H9 (cell line): ENCODE data around the gene FCRL6. TPM values are rescaled to one million over a fixed set of nuclear protein-coding genes. Genes with fewer than 3 reads are reported as not detected.
A peak's percentile ranks its signal among the peaks of the same experiment; 100 is the strongest.

Experiments used
- DNase-seq: peaks from one replicate; pipeline ENCODE4 v3.0.0-alpha.2; 2017
- H2AFZ ChIP-seq: one replicate; pipeline ENCODE4 v1.6.1; 2013; ENCODE audit warnings: mild to moderate bottlenecking, low read length, control low read depth, moderate library complexity
- H2AK5ac ChIP-seq: 2 replicates; pipeline ENCODE4 v1.6.1; 2013; ENCODE audit warnings: low read length, control low read depth, mixed read lengths; ENCODE audit not compliant: insufficient read length
- H2BK120ac ChIP-seq: one replicate; pipeline ENCODE4 v1.6.1; 2013; ENCODE audit warnings: low read depth, mild to moderate bottlenecking, low read length, control low read depth, inconsistent platforms; ENCODE audit not compliant: poor library complexity, severe bottlenecking
- H2BK12ac ChIP-seq: 2 replicates; pipeline ENCODE4 v1.6.1; 2013; ENCODE audit warnings: low read length, control low read depth, mixed read lengths, low read depth; ENCODE audit not compliant: insufficient read length
- H2BK15ac ChIP-seq: 2 replicates; pipeline ENCODE4 v1.6.1; 2013; ENCODE audit warnings: low read depth, low read length, control low read depth
- H2BK20ac ChIP-seq: one replicate; pipeline ENCODE4 v1.6.1; 2013; ENCODE audit warnings: low read depth, mild to moderate bottlenecking, low read length, control low read depth, inconsistent platforms; ENCODE audit not compliant: poor library complexity, severe bottlenecking
- H2BK5ac ChIP-seq: 2 replicates; pipeline ENCODE4 v1.6.1; 2013; ENCODE audit warnings: low read length, control low read depth, mixed read lengths; ENCODE audit not compliant: insufficient read length
- H3K14ac ChIP-seq: 2 replicates; pipeline ENCODE4 v1.6.1; 2013; ENCODE audit warnings: low read length, control low read depth; ENCODE audit not compliant: insufficient read depth
- H3K18ac ChIP-seq: 2 replicates; pipeline ENCODE4 v1.6.1; 2013; ENCODE audit warnings: low read depth, mild to moderate bottlenecking, mixed read lengths, low read length, control low read depth; ENCODE audit not compliant: insufficient read length
- H3K23ac ChIP-seq: 2 replicates; pipeline ENCODE4 v1.6.1; 2013; ENCODE audit warnings: low read length, control low read depth, mixed read lengths, low read depth; ENCODE audit not compliant: insufficient read length
- H3K23me2 ChIP-seq: 2 replicates; pipeline ENCODE4 v1.6.1; 2013; ENCODE audit warnings: low read depth, mild to moderate bottlenecking, mixed read lengths, low read length, control low read depth; ENCODE audit not compliant: insufficient read length, poor library complexity, severe bottlenecking
- H3K27ac ChIP-seq: 2 replicates; pipeline ENCODE4 v1.5.1; 2013; ENCODE audit warnings: low read length, control low read depth, mixed read lengths, low read depth; ENCODE audit not compliant: insufficient read length
- H3K27me3 ChIP-seq: 2 replicates; pipeline ENCODE4 v1.6.1; 2013; ENCODE audit warnings: low read length, control low read depth, inconsistent platforms; ENCODE audit not compliant: insufficient read depth
- H3K4ac ChIP-seq: 2 replicates; pipeline ENCODE4 v1.6.1; 2013; ENCODE audit warnings: low read depth, mild to moderate bottlenecking, control low read depth, inconsistent platforms, low read length, moderate library complexity
- H3K4me1 ChIP-seq: 2 replicates; pipeline ENCODE4 v1.6.1; 2013; ENCODE audit warnings: low read length, control low read depth, inconsistent platforms; ENCODE audit not compliant: insufficient read depth
- H3K4me2 ChIP-seq: 2 replicates; pipeline ENCODE4 v1.6.1; 2013; ENCODE audit warnings: low read length, control low read depth, mixed read lengths; ENCODE audit not compliant: insufficient read length, insufficient read depth
- H3K56ac ChIP-seq: 2 replicates; pipeline ENCODE4 v1.6.1; 2013; ENCODE audit warnings: low read depth, mild to moderate bottlenecking, mixed read lengths, low read length, control low read depth; ENCODE audit not compliant: insufficient read length
- H3K79me1 ChIP-seq: 2 replicates; pipeline ENCODE4 v1.6.1; 2013; ENCODE audit warnings: low read depth, mild to moderate bottlenecking, moderate library complexity, low read length, control low read depth, inconsistent platforms; ENCODE audit not compliant: insufficient read depth, poor library complexity, severe bottlenecking
- H3K79me2 ChIP-seq: 2 replicates; pipeline ENCODE4 v1.6.1; 2013; ENCODE audit warnings: low read length, control low read depth, inconsistent platforms; ENCODE audit not compliant: insufficient read depth
- H3K9ac ChIP-seq: 2 replicates; pipeline ENCODE4 v1.6.1; 2013; ENCODE audit warnings: low read length, control low read depth, mixed read lengths; ENCODE audit not compliant: insufficient read length; ENCODE audit errors: extremely low read depth
- H3K9me3 ChIP-seq: one replicate; pipeline ENCODE4 v1.6.1; 2013; ENCODE audit warnings: low read depth, low read length, inconsistent platforms; ENCODE audit not compliant: control insufficient read depth
- H3T11ph ChIP-seq: one replicate; pipeline ENCODE4 v1.6.1; 2013; ENCODE audit warnings: mild to moderate bottlenecking, low read length, control low read depth, inconsistent platforms
- H4K20me1 ChIP-seq: one replicate; pipeline ENCODE4 v1.6.1; 2013; ENCODE audit not compliant: control insufficient read depth, insufficient read length, insufficient read depth
- H4K5ac ChIP-seq: 2 replicates; pipeline ENCODE4 v1.6.1; 2013; ENCODE audit warnings: low read depth, mild to moderate bottlenecking, mixed read lengths, low read length, control low read depth; ENCODE audit not compliant: insufficient read length
- H4K8ac ChIP-seq: replicated peaks from 2 replicates; pipeline ENCODE4 v1.6.1; 2013; ENCODE audit warnings: low read length, control low read depth, mixed read lengths, low read depth; ENCODE audit not compliant: insufficient read length
- H4K91ac ChIP-seq: 2 replicates; pipeline ENCODE4 v1.6.1; 2013; ENCODE audit warnings: low read depth, mild to moderate bottlenecking, moderate library complexity, mixed read lengths, low read length, control low read depth; ENCODE audit not compliant: insufficient read length
- H3K27ac Mint-ChIP-seq, 3 experiments: 2 replicates in 2 of 3; 3 replicates in 1 of 3; pipeline ENCODE4 v1.8.0; 2020 to 2021; ENCODE audit warnings: mixed read lengths in 3 of 3, mild to moderate bottlenecking in 1 of 3, moderate library complexity in 1 of 3
- H3K27me3 Mint-ChIP-seq: 2 replicates; pipeline ENCODE4 v1.8.0; 2021; ENCODE audit warnings: low read depth, mild to moderate bottlenecking, moderate library complexity, mixed read lengths
- H3K36me3 Mint-ChIP-seq, 3 experiments: 2 replicates in 2 of 3; 3 replicates in 1 of 3; pipeline ENCODE4 v1.8.0; 2020 to 2021; ENCODE audit warnings: low read depth in 3 of 3, mixed read lengths in 3 of 3; ENCODE audit not compliant: insufficient read depth in 1 of 3
- H3K4me1 Mint-ChIP-seq, 2 experiments: 2 replicates each; pipeline ENCODE4 v1.8.0; 2020; ENCODE audit warnings: mixed read lengths in 2 of 2
- H3K4me3 Mint-ChIP-seq, 2 experiments: 2 replicates in 1 of 2; 3 replicates in 1 of 2; pipeline ENCODE4 v1.8.0; 2020 to 2021; ENCODE audit warnings: mild to moderate bottlenecking in 2 of 2, mixed read lengths in 2 of 2, moderate library complexity in 1 of 2
- H3K9me3 Mint-ChIP-seq, 2 experiments: 2 replicates in 1 of 2; 3 replicates in 1 of 2; pipeline ENCODE4 v1.8.0; 2020; ENCODE audit warnings: mild to moderate bottlenecking in 2 of 2, mixed read lengths in 2 of 2, moderate library complexity in 1 of 2
- WGBS: extraction: QIAGEN DNeasy Blood & Tissue Kit; methylation state at CpG from one replicate; pipeline ENCODE4 v1.1.7; 2013; ENCODE audit warnings: missing lambda C conversion rate, low lambda C conversion rate, mixed read lengths; ENCODE audit not compliant: insufficient read length; ENCODE audit errors: extremely low coverage; 5-methylcytosine and 5-hydroxymethylcytosine counted together
- total RNA-seq: library from RNA; stranded (reverse); gene quantifications from 2 replicates; pipeline ENCODE4 v1.2.1, GENCODE V29; 2021
- TF ChIP-seq, protein P1 (sequence below): fragments of 200-600 bp; sonication (generic); conservative IDR thresholded peaks from 3 replicates; pipeline ENCODE4 v1.8.0; 2021; ENCODE audit warnings: antibody characterized with exemption, mild to moderate bottlenecking

Gene FCRL6
- total RNA-seq, 1 experiment from 2014 or later, result not detected

DNA sequence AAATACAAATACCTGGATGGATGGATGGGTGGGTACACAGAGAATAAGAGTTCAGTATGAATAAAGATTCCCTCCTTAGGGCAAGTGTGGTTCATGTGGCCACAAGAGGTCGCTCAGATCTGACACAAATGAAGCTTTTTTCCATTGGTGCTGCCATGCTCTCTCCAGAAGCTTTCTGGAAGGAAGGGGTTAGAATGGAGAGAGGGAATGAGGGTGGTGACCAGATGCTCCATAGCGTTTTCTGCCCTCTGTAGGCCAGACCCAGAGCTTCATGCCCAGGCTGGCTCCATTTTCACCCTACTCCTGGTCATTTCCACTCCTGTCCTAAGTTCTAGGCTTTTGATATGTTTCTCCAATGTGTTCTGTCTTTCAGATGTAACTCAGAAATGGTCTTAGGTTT, 3.3 kb upstream of the FCRL6 start:
- no peak overlapping the region for H2BK120ac ChIP-seq
- no peak overlapping the region for H3K27ac ChIP-seq
- WGBS, result no CpG with 5 or more reads among the region's 2 CpGs
- H3K4ac ChIP-seq, result no peak overlapping the region
- H3K56ac ChIP-seq, result no peak overlapping the region
- no peak overlapping the region for H2AFZ ChIP-seq
- H3K36me3 Mint-ChIP-seq, result no peaks in the 10 kb centered on the region
- no peak overlapping the region for H2BK15ac ChIP-seq
- no peak overlapping the region for H3K23ac ChIP-seq
- H3K27me3 ChIP-seq, result no peaks in the 10 kb centered on the region
- no peak overlapping the region for H4K8ac ChIP-seq
- peak; percentile 86 for DNase-seq
- no peak overlapping the region for H3K27ac Mint-ChIP-seq
- H3K79me1 ChIP-seq, result no peaks in the 10 kb centered on the region
- H2BK12ac ChIP-seq, result no peak overlapping the region
- no peak overlapping the region for H4K5ac ChIP-seq
- H3K9ac ChIP-seq, result no peak overlapping the region
- H3K4me1 ChIP-seq, result no peaks in the 10 kb centered on the region
- no peak overlapping the region for H2BK5ac ChIP-seq
- no peaks in the 10 kb centered on the region for H3K23me2 ChIP-seq
- H4K91ac ChIP-seq, result no peak overlapping the region
- H3K18ac ChIP-seq, result no peak overlapping the region
- no peak overlapping the region for H2AK5ac ChIP-seq
- no peaks in the 10 kb centered on the region for H4K20me1 ChIP-seq
- H3K4me2 ChIP-seq, result no peak overlapping the region
- TF ChIP-seq, protein P1, sequence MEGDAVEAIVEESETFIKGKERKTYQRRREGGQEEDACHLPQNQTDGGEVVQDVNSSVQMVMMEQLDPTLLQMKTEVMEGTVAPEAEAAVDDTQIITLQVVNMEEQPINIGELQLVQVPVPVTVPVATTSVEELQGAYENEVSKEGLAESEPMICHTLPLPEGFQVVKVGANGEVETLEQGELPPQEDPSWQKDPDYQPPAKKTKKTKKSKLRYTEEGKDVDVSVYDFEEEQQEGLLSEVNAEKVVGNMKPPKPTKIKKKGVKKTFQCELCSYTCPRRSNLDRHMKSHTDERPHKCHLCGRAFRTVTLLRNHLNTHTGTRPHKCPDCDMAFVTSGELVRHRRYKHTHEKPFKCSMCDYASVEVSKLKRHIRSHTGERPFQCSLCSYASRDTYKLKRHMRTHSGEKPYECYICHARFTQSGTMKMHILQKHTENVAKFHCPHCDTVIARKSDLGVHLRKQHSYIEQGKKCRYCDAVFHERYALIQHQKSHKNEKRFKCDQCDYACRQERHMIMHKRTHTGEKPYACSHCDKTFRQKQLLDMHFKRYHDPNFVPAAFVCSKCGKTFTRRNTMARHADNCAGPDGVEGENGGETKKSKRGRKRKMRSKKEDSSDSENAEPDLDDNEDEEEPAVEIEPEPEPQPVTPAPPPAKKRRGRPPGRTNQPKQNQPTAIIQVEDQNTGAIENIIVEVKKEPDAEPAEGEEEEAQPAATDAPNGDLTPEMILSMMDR, result peak; percentile 87
- no peaks in the 10 kb centered on the region for H3K79me2 ChIP-seq
- no peaks in the 10 kb centered on the region for H3K9me3 ChIP-seq
- H3K4me1 Mint-ChIP-seq, result no peaks in the 10 kb centered on the region
- no peak overlapping the region for H2BK20ac ChIP-seq
- H3K27me3 Mint-ChIP-seq, result peaks cover 6% of the 10 kb centered on the region
- H3K4me3 Mint-ChIP-seq, result no peak overlapping the region
- H3K9me3 Mint-ChIP-seq, result no peaks in the 10 kb centered on the region
- H3T11ph ChIP-seq, result no peak overlapping the region
- no peak overlapping the region for H3K14ac ChIP-seq
